Endothelial cell (in vitro differentiated cells): Measurements from ENCODE around the gene ACTR1A. TPM values are rescaled to one million over a fixed set of nuclear protein-coding genes. Genes with fewer than 3 reads are reported as not detected.

ENCODE experiments used
- DNase-seq: peaks from one replicate; pipeline ENCODE4 v3.0.0; 2021; ENCODE audit warnings: low spot score
- H3K27ac Mint-ChIP-seq: one replicate; pipeline ENCODE4 v1.8.0; 2021; ENCODE audit warnings: mixed read lengths, inconsistent platforms; ENCODE audit not compliant: unreplicated experiment
- H3K27me3 Mint-ChIP-seq: one replicate; pipeline ENCODE4 v1.8.0; 2021; ENCODE audit warnings: mild to moderate bottlenecking, moderate library complexity, mixed read lengths, inconsistent platforms; ENCODE audit not compliant: unreplicated experiment
- H3K36me3 Mint-ChIP-seq: one replicate; pipeline ENCODE4 v1.8.0; 2021; ENCODE audit warnings: mild to moderate bottlenecking, low read depth, mixed read lengths, inconsistent platforms; ENCODE audit not compliant: unreplicated experiment
- H3K4me1 Mint-ChIP-seq: one replicate; pipeline ENCODE4 v1.8.0; 2021; ENCODE audit warnings: mild to moderate bottlenecking, mixed read lengths, inconsistent platforms; ENCODE audit not compliant: unreplicated experiment
- H3K4me3 Mint-ChIP-seq: one replicate; pipeline ENCODE4 v1.8.0; 2021; ENCODE audit warnings: mild to moderate bottlenecking, mixed read lengths, inconsistent platforms; ENCODE audit not compliant: unreplicated experiment
- H3K9me3 Mint-ChIP-seq: one replicate; pipeline ENCODE4 v1.8.0; 2021; ENCODE audit warnings: mixed read lengths, inconsistent platforms; ENCODE audit not compliant: unreplicated experiment
- CTCF ChIP-seq: fragments of 200-600 bp; sonication (generic); IDR thresholded peaks from one replicate; pipeline ENCODE4 v1.5.0; 2021; ENCODE audit warnings: antibody characterized with exemption; ENCODE audit not compliant: unreplicated experiment
- total RNA-seq: library from RNA; stranded (reverse); fragmentation: NEBNext Ultra II Directional; extraction: Animal tissue kit (Norgen Biotek cat#: 25700); gene quantifications from one replicate; pipeline ENCODE4 v1.2.1, GENCODE V29; 2021; ENCODE audit not compliant: unreplicated experiment

The ACTR1A gene
- total RNA-seq, 1 donor from 2014 or later: 147 TPM

GRCh38 chr10:102545997-102546396 is 43.5 kb upstream of the ACTR1A start:
- no peaks in the 10 kb centered on the region for H3K27me3 Mint-ChIP-seq
- H3K4me3 Mint-ChIP-seq: no peak overlapping the region
- peaks cover 14% of the 10 kb centered on the region for H3K4me1 Mint-ChIP-seq
- no peak overlapping the region for H3K27ac Mint-ChIP-seq
- no peak for TF ChIP-seq CTCF
- no peaks in the 10 kb centered on the region for H3K9me3 Mint-ChIP-seq
- H3K36me3 Mint-ChIP-seq: peaks cover 6% of the 10 kb centered on the region
- no peak for DNase-seq

GRCh38 chr10:102545265-102545871 is 42.9 kb upstream of the ACTR1A start:
- peaks cover 14% of the 10 kb centered on the region for H3K4me1 Mint-ChIP-seq
- no peak overlapping the region for H3K27ac Mint-ChIP-seq
- DNase-seq: no peak
- no peaks in the 10 kb centered on the region for H3K9me3 Mint-ChIP-seq
- no peak for TF ChIP-seq CTCF
- H3K27me3 Mint-ChIP-seq: no peaks in the 10 kb centered on the region
- H3K36me3 Mint-ChIP-seq: peaks cover 2% of the 10 kb centered on the region
- no peak overlapping the region for H3K4me3 Mint-ChIP-seq

GRCh38 chr10:102542800-102543418 is 40.4 kb upstream of the ACTR1A start:
- Mint-ChIP-seq H3K27me3 (no peaks in the 10 kb centered on the region), H3K4me1 (peaks cover 14% of the 10 kb centered on the region), H3K36me3 (peaks cover 3% of the 10 kb centered on the region), H3K9me3 (no peaks in the 10 kb centered on the region), H3K27ac (no peak overlapping the region), H3K4me3 (no peak overlapping the region)
- TF ChIP-seq CTCF: no peak
- no peak for DNase-seq

- Mint-ChIP-seq H3K27ac (no peak overlapping the region), H3K36me3 (peaks cover 7% of the 10 kb centered on the region), H3K4me1 (no peaks in the 10 kb centered on the region), H3K9me3 (no peaks in the 10 kb centered on the region), H3K4me3 (no peak overlapping the region), H3K27me3 (no peaks in the 10 kb centered on the region)
- DNase-seq: no peak
- TF ChIP-seq CTCF: peak; percentile 38
Observed at GRCh38 chr10:102540023-102540422, 37.5 kb upstream of the ACTR1A start.

- no peak for TF ChIP-seq CTCF
- Mint-ChIP-seq H3K27ac (no peak overlapping the region), H3K4me1 (no peaks in the 10 kb centered on the region), H3K9me3 (no peaks in the 10 kb centered on the region), H3K27me3 (no peaks in the 10 kb centered on the region), H3K36me3 (peaks cover 9% of the 10 kb centered on the region), H3K4me3 (no peak overlapping the region)
- DNase-seq: no peak
Observed at GRCh38 chr10:102538811-102539210, 36.3 kb upstream of the ACTR1A start.
